OCI-M2 (cell line): ENCODE data around the gene S1PR5.

Source experiments
- DNase-seq: peaks from one replicate; lab custom pipeline; 2025; ENCODE audit not compliant: unreplicated experiment; lab: John Stamatoyannopoulos, UW

Gene S1PR5

DNA sequence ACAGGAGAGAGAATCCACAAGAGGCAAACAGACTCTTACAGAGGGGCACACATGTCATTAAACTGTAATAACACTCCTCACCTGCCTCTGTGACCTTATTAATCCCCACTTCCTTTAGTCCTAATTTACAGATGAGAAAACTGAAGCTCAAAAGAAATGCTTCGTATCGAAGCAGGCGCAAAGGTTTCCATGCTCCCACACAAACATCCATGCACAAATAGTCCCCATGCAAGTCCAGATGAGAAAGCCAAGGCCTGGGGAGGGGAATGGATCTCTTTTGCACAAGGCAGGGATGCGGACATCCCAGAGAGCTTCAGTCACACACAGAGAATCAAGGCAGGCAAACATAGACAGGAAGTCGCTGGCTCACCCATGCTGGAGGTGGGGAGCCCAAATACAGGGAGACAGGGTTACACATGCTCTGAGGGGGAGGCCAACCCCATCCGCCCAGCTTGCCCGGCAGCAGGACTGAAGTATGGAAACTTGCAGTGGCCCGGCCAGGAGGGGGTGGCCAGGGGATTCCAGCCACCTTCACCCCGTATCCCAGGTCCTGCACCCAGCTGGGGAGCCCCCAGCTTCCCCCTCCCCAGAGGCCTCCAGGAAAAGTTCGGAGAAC is 468 bp downstream of the S1PR5 start:
- no peak for DNase-seq

DNA sequence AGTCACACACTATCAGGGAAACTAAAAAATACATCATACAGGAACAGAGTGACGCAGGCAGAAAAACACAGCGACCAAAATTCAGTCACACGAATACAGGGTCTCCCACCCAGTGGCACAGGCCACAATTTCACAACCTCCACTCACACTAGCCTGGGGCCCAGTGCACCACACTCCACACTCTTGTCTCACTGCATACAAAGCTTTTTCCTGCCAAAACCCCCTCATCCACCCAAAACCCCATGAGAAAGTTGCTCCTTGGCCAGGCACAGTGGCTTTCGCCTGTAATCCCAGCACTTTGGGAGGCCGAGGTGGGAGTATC is 1.2 kb downstream of the S1PR5 start:
- DNase-seq: no peak

DNA sequence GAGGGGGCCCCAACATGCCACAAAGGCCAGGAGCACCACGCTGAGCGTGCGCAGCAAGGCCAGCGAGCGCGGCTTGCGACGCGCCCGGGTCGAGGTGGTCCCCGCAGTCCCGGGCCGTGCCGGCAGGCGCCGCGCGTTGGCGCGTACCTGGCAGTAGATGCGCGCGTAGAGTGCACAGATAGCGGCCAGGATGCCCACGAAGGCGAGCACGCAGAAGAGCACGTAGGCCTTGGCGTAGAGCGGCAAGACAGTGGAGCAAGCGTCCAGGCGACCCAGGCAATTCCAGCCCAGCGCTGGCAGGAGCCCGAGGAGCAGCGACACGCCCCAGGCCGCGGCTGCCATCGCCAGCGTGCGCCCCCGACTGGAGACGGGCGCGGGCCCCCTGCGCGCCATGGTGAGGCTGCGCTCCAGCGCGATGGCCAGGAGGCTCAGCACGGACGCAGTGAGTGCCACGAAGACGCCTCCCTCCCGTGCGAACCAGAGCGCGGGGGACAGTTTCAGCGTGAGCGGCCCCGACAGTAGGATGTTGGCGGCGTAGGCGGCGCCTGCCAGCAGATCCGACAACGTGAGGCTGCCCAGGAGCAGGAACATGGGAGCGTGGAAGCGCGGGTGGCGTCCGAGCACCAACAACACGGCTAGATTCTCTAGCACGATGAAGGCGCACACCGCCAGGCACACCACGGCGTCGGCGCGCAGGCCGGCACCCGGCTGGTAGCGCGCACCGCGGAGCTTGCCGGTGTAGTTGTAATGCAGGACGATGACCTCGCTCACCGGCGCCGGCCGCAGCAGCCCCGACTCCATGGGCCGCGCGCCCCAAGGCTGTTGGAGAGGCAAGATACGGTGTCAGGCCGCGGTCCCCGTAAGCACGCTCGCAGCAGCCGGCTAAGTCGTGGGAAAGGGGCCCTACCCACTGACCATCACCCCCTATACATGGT is 2.8 kb downstream of the S1PR5 start:
- DNase-seq: no peak

DNA sequence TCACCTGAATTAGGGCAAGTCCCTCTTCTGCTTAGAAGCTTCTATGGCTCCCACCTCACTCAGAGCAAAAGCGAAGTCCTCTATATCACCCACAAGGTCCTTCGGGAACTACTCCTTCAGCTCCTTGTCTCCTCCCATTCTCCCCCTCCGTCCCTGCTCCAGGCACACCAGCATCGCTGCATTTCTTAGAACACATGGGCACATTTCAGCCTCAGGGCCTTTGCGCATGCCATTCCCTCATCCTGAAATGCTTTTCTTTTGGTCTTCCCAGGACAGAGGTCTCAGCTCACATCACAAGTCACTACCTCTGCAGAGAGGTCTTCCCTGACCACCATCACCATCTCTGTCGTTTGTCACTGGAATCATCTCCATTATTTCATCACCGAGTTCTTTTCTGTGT is 4.0 kb downstream of the S1PR5 start:
- no peak for DNase-seq

DNA sequence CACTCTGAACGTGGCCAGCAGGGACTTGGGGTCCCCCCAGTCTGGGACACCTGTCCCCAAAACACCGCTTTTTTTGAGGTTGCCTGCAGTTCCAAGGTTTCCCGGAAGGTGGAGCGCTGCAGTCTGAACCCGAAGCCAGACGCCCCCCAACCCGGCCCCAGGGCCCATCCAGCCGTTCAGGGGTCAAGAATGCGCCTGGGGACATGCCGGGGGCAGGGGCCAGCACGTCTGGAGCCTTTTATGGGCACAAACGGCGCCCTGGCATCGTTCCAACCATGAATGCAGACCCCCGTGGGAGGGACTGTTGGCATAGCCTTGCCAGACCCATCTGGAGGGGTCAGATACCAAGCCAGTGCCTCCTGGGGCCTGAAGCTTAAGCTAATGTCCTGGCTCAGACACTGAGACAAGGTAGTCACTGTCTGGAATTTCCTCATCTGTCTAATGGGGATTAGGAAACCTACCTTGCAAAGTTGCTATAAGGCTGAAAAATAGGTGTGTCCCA is 6.9 kb downstream of the S1PR5 start:
- DNase-seq: peak; percentile 95

DNA sequence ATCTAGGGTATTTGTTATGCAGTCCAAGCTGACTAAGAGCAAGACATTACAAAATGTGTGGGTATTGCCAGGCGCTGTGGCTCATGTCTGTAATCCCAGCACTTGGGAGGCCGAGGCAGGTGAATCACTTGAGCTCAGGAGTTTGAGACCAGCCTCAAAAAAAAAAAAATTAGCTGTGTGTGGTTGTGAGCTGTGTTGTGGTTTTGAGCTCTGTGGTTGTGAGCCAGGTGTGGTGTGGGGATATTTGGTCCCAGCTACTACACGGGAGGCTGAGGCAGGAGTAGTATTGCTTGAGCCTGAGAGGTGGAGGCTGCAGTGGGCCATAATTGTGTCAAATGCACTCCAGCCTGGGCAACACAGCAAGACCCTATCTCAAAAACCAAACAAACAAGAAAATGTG is 8.5 kb downstream of the S1PR5 start:
- no peak for DNase-seq

DNA sequence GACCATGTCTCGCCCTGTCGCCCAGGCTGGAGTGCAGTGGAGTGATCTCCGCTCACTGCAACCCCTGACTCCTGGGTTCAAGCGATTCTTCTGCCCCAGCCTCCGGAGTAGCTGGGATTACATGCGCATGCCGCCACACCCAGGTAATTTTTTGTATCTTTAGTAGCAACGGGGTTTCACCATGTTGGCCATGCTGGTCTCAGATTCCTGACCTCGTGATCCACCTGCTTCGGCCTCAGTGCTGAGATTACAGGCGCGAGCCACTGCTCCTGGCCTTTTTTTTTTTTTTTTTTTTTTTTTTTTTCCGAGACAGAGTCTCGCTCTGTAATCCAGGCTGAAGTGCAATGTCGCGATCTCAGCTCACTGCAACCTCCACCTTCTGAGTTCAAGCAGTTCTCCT is 9.2 kb downstream of the S1PR5 start:
- DNase-seq: no peak

DNA sequence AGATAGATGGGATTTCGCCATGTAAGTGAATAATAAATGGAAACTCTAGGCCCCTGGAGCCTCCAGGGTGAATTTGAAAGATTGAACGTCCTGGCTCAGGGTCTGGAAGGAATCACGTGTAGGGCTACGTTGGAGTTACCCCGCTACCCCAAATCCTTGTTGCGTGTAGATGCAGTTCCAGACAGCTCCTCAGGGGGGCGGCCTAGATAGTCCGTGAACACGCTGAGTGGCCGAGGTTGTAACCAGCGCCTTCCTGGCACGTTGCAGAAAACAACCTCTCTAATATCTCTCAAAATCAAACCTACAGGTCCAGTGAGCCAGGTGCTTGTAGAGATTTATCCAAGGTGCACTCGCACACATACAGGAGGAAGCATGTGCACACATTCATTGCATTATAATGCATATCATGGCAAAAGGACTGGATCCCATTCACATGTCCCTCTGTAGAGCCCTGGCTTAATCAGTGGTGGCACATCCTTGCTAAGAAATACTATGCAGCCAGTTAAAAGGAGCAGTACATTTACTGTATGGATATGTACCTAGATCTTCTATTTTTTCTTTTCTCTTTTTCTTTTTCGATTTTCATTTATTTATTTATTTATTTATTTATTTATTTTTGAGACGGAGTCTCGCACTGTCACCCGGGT is 11.5 kb downstream of the S1PR5 start:
- DNase-seq: no peak

DNA sequence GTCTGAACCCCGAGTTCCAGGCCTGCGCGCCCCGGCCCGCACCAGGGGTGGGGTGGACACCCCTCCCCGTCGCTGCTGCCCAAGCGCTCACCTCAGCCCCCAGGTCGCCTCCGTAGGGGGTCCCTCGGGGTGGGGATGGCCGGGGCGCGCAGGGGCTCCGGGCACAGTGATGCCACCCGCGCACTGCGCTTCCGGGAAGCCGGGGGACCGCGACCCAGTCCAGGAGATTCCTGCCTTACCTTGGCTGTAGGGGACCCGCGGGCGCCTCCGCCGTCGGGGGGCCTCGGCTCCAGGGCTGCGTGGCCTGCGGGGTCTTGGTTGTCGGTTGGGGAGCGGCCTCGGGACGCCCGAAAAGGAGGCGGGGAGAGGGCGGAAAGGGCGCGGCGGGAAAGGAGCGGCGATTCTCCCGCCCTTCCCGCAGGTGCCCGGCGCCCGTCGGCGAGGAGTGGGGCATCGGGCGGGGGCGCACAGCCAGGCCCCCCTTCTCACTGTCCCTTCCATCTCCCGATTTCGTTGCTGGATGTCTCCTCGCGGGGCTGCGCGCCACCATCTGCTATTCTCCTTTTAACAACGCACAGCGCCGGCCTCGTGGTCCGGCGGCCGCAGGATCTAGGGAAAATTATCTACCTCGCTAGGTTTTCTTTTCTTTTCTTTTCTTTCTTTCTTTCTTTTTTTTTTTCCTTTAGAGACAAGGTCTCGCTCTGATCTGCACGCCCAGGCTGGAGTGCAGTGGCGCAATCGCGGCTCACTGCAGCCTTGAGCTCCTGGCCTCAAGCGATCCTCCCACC is 14.1 kb downstream of the S1PR5 start, which contains the start of gene KEAP1:
TSS of gene KEAP1 (minus strand) at position 355 of the 788 bp plus-strand sequence. CDS start 3,323 bp downstream, outside the sequence.
- peak; percentile 98 for DNase-seq

DNA sequence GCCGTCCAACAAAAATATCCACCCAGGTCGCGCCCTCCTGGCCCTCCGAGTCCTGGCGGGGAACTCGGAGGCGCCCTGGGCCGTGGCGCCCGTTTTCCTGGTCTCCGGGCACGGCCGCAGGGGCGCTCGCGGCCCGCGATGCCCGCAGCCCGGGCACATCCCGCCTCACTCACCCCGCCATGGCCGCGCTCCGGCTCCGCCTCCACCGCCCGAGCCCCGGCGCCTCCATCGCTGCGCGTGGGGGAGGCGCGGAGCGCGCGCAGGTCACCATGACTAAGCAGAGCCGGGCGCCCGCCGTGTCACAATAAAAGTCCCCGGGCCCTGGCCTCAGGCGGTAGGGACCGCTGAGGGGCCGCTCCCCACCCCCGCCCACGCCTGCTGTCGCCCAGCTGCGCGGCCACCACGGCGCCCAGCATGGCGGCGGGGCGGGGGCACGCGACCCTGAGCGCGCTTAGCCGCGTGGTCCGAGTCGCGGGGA is 14.7 kb downstream of the S1PR5 start:
- DNase-seq: peak; percentile 99

DNA sequence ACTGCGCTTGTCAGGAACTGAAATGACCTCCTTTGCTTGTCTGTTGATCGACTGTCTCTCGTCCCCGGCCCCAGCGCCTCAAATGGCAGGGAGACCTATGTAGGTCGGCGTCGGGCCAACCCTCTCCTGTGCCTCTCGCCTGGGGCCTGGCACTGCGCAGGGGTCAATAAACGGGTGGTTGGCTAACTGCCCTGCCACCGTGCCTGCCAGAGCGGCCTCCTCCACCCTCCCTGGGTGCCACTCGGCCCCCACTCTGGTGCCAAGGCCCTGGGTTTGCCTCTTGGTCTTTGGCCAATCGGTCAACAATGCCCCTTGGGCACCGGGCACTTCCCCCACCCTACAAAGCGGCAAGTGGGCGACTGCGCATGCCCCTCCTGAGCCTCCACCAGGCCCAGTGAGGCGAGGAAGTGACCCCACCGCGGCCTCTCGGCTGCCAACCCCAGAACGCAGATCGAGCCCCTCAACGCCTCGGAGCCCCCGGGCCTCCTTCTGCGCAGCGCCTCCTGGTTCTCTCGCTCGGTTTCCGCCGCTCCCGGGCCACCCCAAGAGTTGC is 15.2 kb downstream of the S1PR5 start:
- no peak for DNase-seq

DNA sequence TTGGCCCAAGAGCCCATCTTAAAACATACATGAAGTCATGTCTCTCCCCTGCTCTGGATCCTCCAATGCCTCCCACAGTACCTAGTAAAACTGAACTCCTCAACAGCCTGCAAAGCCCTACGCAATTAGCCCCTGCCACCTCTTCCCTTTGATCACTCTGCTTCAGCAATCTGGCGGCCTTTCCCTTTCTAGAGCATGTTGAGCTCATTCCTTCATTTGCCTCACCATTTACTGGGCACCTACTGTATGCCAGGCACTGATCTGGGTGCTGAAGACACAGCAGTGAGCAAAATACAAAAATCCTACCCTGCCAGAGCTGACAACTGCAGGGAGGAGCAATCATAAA is 17.0 kb downstream of the S1PR5 start:
- DNase-seq: no peak

DNA sequence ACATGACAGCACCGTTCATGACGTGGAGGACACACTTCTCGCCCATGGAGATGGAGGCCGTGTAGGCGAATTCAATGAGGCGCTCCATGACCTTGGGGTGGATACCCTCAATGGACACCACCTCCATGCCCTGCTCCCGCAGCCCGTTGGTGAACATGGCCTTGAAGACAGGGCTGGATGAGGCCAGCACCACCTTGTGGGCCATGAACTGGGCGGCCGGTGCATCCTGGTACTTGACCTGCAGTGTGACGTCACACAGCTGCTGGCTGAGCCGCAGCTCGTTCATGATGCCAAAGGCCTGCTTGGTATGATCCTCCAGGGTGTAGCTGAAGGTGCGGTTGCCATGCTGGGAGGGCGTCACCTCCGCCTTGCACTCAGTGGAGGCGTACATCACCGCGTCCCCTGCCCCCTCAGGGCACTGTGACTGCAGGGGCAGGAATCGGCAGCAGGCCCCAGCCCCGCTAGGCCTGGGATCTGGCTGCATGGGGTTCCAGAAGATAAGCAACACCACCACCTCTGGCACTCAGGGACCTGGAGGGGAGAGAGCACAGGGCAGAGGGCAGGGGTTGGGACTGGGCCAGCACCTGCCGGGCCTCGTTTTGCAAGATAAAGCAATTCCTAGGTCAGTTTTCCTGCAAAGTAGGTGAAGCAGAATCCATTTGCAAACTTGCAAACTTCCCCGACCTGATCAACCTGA is 17.5 kb downstream of the S1PR5 start:
- no peak for DNase-seq

DNA sequence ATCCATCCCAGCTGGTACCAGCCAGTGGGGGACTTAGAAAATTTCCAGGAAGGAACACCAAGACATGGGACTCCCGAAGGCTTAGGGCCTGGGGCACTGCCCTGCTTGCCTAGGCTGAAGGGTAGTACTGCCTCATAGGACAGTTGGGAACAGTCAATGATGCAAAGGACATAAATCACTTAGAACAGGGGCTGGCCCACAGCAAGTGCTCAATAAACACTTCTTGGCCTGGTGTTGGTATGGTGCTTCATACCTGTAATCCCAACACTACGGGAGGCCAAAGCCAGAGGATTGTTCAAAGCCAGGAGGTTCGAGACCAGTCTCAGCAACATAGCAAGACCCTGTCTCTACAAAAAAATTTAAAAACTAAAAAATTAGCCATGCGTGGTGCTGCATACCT is 19.9 kb downstream of the S1PR5 start:
- no peak for DNase-seq

DNA sequence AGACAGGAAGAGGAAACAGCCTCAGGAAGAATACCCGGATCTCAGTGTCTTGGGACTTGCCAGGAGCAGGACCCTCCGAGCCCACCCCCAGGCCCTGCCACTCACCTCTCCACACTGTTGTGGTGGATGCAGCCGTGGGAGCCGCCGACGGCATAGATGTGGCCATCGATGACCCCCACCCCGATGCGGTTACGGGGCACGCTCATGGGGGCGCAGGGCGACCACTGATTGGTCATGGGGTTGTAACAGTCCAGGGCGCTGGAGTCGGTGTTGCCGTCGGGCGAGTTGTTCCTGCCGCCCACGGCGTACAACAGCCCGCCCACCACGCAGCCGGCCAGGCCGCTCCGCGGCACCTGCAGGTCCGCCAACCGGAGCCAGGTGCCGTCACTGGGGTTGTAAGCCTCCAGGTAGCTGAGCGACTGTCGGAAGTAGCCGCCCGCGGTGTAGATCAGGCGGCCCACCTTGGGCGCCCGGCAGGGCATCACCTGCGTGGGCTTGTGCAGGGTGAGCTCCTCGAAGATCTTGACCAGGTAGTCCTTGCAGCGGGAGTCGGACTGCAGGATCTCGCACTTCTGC is 25.7 kb downstream of the S1PR5 start:
- DNase-seq: no peak

DNA sequence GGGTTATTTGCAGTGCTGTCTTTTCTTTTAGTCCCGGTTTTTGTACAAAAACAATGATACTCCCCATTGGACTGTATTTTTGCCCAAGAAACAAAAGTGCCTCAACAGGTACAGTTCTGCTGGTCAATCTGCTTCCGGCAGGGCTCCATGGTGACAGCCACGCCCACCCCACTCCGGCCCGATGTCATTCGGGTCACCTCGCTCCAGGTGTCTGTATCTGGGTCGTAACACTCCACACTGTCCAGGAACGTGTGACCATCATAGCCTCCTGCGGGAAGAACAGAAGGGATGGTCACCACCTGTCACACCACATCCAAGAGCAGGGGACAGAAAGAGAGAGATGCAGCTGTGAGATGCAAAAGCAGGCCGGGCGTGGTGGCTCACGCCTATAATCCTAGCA is 30.7 kb downstream of the S1PR5 start:
- DNase-seq: no peak

DNA sequence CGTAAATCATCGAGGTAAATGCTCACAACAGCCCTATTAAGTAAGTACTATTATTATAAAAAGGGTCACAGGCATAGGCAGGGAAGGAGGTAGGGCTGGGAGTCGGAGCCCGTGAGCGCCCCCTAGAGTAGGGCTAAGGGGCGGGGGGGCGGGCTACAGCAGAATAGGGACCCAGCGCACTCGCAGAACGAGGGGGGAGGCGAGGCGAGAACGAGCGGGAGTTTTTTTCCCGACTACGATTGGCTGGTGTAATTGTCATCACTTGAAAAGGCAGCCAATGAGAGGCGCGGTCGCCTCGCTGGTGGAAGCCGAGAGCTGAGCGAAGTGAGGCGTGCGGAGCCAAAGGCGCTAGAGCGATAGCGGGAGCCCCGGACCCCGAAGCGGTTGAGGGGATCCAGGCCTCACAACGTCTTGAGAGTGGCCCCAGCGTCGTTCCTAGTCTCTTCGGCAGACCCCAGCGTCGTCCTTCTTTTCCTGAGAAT is 38.3 kb downstream of the S1PR5 start:
- no peak for DNase-seq

DNA sequence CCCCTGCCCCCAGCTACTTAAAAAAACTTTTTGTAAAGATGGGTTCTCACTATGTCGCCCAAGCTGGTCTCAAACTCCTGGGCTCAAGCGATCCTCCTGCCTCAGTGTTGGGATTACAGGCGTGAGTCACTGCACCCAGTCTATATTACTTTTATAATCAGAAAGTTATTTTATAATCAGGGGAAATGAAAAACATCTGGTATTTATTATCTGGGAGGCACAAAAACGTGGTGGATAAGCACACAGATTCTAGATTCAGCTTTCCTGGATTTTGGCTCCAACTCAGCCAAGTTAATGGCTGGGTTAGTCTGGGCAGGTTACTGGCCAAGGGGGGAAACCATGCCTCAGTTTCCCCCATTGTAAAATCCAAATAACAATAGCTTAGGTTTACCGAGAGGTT is 38.8 kb downstream of the S1PR5 start:
- no peak for DNase-seq

DNA sequence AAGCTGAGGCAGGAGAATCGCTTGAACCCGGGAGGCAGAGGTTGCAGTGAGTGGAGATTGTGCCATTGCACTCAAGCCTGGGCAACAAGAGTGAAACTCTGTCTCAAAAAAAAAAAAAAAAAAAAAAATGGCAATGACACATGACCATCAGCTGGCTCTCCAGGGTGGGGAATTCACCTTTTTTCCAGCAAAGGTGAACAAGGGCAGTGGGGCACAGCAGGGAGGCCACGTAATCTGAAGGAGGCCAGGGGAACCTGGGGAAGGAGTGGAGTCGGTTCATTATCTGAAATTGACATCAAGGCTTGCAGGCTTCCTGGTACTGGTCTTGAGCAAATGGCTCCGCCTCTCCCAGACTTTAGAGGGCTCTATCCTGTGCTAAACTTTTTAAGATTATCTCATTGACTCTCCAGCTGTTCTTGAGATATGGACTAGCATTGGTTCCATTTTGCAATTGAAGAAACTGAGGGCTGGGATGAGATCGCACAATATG is 42.2 kb downstream of the S1PR5 start:
- no peak for DNase-seq
